NCI-H1105 treated with DMSO at 0.1 percent for 48 hours (cell line): ENCODE data around the gene HMGCS2.

Source experiments
- DNase-seq: peaks from one replicate; lab custom pipeline; 2025; lab: John Stamatoyannopoulos, UW

Gene HMGCS2

DNA sequence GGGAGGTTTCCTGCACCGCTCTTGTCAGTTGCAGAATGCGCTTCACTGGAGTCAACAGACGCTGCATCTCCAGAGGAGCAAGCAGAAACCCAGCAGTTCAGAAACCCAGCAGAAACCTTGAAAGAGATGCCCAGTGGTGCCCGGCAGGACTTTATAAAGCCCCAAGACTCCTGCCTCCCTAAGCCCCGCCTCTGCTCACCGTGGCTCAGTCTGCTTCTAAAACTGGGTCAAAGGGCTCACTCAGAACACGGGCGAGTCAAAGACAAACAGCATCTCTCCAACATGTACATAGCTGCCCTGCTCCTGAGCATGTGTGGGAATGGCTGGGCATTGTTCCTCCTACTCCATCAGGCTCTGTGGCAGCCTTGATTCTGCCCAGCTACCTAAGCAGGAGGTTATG lies at the start of gene HMGCS2:
HMGCS2 (minus strand) TSS at position 128 of the 400 bp plus-strand sequence; CDS start at position 67, 61 bp downstream.
- DNase-seq = no peak

DNA sequence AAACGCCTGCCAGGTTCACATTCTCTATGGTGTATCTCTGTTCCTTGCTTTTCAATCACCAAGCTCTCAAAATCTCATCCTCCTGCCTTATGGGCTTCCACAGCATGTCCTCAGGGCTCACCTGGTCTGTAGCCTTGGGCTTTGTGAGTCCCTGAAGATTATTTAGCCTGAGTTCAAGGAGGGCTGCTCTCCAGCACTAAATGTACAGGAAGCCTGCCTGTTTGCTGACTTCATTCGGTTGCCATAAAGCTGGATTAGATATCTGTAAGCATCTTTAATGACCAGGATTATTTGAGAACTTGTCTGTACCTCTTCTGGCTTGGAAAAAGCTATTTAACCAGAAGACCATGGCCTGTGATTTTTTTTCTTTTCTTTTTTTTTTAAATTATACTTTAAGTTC lies 49.5 kb upstream of the HMGCS2 start:
- DNase-seq = no peak

DNA sequence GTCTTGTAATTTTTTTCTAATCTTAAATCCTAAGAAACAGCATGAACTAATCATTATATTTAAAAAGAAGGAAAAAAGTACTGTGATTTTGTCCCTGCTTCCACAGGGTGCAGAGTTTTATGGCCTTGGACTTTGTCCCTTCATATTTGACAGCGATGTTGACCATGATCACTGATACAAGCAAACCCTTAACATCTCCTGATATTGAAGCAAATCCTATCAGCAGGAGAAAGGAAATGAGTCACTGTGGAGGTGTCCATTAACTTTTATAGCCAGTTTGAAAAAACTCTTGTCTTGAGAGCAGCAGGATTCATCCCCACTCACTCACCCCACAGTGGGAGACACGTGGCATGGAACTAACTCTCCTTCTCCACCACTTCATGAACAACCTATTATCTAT lies 47.7 kb upstream of the HMGCS2 start:
- no peak for DNase-seq

DNA sequence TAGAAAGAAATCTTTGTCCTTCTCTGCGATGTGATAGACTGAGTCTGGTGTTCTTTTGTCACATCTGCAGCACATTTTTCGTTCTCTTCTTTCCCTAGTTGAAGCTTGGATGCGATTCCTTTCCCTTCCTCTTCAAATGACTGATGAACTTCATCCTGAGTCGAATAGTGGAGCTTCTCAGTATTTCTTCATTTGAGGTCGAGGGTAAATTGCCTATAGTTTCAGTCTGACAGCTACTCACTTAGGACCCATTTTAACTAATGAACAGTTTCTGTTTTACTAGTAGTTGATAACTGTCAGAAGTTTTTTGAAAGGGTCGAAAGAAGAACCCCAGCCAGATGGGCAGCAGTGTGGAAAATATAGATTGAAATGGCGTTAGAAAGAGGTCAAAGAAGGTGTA lies 47.2 kb upstream of the HMGCS2 start:
- DNase-seq = no peak

DNA sequence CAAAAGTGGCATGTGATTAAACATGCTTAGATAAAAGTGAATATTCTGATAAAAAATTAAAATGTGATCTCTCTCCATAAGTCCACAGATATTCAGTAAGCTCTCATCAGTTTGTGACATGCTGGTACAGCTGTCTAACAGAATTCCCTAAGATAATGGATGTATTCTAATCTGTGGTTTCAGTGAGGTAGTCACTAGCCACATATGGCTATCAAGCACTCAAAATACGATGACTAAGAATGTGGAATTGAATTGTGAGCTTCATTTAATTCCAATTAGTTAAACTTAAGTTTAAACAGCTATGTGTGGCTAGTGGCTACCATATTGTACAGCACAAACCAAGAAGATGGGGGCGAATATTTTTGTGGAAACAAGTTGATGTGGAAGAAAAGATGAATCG lies 46.7 kb upstream of the HMGCS2 start:
- DNase-seq = no peak

DNA sequence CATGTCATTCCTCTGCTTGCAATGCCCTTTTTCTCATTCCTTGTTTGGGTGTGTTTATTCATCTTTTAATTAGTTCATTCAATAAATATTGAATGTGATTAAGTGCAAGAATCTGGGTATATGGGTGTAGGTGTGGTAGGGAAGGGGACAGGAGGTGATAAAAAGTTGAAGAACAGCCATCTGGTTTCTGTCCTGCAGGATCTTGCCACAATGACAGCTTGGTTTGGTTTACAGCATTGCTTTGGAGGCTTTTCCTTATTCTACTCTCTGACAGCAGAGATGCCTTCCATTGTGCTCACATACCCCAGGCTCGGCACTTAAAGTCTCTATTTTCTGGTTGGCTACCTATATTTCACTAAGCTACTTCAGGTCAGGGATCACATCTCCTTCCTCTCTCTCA lies 45.6 kb upstream of the HMGCS2 start:
- no peak for DNase-seq

DNA sequence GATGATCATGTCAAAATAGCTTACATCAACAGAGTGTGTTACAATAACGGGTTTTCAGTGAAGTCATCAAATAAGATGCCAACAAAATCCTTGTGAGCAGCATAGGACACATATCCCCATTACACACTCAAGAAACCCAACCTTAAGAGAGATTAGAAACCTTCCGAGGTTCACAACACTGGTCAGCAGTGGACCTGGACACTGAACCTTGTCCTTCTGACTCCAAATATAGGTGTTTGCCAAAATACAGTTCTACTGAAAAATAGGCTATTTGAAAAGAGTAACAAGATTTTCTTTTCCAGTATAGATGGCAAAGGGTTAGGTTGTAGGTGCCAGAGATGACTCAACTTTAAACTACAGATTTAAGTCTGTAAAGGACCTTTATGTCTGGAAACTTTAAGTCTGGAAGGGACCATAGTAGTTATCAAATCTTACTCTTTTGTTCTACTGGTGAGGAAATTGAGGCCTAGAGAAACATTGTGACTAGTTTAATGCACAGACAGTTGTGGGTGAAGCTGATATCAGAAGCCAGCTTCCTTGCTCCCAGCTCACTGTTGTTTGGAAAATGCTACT lies 43.4 kb upstream of the HMGCS2 start:
- no peak for DNase-seq

DNA sequence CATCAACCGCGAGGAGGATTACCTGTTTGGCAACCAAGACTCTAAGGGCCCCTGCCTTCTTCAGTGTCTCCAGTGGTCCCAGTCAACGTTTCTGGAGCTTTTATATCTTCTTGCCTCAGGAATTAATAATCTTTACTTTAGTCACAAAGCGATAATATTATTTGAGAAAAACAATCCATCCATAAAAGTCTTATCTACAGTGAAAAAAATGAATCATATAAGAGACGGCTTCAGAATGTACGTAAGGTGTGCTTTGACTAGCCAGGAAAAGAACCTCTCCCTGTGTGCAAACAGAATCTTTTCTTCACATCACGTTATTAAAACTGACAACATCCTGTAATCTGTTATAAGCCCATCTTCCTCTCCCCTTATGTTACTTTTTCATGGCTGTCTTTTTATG lies 42.7 kb upstream of the HMGCS2 start, which contains the start of gene REG4:
REG4 (minus strand) TSS at position 74 of the 400 bp plus-strand sequence. CDS start 2,691 bp downstream, outside the sequence.
- DNase-seq = no peak

DNA sequence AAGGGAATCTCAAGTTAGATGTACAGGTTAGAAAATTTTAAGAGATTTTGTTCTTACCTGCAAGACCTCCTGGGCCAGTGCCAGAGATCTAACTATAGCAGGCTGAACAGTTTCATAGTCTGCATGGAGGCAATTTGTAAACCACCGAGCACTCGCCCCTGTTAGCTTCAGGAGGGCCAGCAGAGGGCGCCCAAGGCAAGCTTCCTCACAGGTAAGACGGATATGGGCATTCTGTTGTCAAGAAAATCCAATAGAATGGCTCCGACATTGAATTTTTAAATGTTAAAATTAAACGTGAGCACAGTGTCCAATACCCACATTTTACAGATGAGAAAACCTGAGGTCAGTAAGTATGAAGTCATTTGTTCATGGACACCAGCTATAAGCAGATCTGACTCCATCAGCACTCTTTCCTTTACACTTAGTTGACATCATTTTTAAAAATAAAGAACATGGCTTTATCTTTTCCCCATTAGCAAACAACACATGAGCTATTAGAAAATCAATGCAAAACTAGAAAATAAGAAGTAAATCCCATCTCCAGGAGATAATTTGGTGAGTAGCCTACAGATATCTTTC lies 40.4 kb upstream of the HMGCS2 start:
- peak; percentile 89 for DNase-seq

DNA sequence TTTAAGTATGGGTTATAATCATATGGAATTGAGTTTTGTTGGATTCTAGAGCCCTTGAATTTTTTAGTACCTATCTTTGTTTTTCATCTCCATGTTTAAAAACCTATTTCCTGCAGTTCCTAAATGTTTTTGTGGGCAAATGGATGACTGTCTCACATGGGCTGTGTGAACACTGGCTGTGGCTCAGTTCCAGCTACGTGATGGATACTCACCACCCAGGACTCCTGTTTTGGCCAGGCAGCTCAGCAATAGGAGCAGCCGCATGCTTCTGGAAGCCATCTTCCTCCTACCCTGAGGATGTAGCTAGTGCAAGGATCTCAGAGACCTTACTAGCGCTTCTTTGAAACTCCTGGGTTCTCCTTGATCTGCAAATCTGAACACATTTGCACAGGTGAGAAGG lies 39.8 kb upstream of the HMGCS2 start:
- no peak for DNase-seq

DNA sequence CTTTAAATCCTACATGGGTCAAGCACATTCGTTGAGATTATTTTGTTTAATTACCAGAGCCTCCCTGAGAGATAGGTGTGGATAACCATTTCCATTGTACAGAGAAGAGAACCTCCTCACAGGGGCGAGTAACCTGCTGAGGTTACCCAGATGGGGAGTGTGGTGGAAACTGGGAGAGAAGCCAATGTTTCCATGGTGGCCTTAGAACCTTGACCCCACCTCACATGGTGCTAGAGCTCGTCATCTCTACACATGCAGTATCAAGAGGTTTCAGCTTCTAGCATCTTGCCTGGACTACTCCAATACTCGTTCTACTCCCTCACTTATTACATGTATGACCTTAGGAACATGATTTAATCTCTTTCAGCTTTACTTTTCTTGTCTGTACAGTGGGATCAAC lies 37.8 kb upstream of the HMGCS2 start:
- DNase-seq = no peak

DNA sequence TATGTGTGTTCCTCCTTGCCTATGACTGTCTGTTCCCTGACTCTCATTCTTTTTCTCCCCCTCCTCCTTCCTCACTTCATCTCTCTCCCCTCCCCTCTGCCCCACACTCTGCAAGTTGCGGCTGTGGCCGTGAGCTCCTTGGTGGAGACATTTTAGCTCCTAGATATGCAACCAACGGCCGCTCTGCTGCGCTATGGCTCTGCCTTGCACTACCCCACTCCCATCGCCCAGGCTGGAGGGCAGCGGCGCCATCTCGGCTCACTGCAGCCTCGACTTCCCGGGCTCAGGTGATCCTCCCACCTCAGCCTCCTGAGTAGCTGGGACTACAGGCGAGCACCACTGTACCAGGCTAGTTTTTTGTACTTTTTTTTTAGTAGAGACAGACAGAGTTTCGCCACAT lies 37.0 kb upstream of the HMGCS2 start:
- no peak for DNase-seq

DNA sequence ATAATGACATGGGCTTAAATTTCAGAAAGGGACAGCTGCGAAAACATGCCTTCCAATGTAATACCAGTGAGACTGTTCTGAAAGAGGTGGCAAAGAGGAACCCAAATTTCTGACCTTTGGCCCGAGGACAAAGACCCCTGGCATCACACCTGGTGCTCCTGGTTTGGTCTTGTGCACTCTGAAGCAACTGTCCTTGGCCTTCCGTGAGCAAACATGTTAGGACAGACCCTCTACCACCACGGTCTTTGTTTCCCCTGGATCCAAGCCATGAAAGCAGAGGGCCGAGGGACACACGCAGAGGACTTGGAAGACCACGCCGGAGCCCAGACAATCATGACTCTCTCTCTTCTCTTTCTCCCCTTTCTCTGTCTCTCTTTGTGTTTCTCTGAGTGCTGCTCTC lies 36.5 kb upstream of the HMGCS2 start:
- DNase-seq = no peak

DNA sequence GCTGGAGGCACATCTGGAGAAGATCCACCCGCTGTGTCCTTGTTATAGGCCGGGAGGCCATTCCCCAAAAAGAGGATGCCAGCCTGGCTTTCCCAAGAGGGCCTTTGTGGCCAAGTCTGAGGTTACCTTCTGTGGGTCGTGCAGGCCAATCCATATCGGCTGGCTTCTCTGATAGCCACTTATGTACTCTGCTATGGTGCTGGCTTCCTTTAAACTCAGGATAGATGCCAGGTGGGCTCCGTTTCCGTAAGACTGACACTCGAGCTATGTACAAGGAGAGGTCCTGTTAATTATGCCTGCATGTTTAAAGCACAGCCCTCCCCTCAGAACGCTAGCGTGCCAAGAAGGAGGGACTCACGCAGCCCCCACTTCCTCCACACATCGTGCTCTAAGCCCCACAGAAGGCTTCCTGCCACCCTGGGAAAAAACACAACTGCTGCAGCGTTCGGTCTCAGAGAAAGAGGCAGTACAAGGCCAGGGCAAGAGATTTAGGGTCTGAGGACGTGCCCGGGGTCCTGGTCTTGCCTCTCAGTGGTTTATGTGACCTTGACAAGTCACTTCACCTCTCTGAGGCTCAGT lies 31.0 kb upstream of the HMGCS2 start:
- no peak for DNase-seq

DNA sequence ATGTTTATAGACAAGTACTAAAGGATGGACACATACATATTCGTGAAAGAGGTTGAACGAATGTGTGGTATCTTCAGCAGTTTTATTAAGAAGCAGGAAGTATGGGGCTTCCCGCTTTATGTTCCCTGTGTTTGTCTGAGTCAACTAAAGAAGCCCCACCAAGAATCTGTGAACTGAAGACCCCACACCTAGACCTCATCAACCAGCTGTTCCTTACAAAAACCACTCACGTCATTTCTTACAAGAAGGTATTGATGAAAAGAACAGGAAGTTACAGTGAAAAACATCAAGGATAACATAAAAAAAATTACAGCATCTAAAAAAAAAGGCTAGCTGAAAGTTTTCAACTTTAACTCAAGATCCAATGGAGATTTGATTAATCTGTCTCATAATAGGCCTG lies 30.3 kb upstream of the HMGCS2 start:
- no peak for DNase-seq

DNA sequence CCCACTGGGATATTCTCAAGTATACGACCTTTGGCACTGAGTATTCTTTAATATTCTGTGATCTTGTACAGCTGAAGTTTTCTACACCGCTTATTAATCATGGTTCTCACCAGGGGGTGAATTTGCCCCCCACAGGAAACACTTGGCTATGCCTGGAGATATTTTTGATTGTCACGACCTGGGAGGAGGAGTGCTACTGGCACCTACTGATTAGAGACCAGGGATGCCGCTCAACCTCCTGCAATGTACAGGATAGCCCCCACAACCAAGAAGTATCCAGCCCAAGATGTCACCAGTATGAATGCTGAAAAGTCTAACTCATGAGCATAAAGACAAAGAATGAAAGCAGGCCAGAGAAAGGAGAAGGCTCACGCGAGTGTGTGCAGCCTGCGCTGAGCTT lies 28.9 kb upstream of the HMGCS2 start:
- no peak for DNase-seq

DNA sequence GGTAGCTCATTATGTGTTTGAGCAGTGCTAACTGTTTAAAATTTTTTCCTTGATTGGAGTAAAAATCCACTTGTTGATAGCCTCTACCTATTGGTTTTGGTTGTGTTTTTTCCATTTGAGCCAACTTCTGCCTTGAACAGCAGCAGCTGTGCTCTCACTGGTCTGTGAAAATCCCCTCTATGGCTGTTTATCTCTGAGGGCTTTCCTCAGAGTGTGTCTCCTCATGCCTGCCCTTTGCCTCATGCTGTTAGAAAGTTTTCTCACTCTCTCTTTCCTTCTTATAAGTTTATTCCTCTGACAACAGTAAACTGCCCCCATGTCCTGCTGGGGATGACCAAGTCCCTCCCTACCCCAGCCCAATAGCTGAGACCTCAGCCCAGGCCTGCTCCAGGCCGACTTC lies 28.5 kb upstream of the HMGCS2 start:
- DNase-seq = no peak

DNA sequence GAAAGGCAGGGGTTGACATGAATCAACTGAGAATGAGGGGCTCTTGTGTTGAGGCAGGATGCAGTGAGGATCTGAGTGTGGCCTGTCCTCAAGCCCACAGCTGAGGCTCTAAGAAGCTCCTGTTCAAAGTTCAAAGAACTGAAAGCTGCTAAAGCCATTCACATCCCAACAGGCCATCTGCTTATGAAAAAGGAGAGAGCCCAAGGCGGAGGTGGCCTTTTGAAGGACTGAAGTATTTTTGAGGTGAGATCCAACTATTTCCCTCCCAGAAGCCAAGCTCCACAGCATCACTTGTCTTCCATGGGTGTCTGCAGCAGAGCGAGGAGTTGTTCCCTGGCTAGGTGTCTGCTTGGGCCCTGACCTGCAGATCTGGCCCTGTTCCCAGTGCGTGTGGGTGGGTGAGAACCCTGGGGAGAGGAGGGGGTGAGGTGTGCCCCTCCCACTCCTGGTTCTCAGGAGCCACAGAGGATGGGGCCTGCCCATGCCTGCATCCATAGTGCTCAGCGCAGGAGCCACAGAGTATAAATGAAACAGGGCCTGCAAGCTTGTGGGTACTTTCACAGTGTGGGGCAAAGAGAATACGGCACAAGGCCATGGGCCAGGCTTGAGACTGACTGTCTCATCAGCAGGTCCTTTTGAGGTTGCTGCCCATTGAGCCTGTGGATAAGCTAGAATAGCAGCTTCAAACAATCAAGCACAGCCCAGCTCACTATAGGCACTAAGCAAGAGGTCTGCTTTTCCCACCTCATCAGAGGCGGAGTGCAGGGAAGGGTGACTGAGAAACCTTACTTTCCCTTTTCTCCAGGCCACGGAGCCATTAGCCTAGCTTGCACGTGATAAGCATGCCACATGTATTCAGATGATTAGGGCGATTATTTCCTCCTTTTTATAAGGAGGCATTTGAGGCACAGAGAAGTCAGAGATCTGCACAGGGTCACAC lies 26.8 kb upstream of the HMGCS2 start:
- peak; percentile 48 for DNase-seq

DNA sequence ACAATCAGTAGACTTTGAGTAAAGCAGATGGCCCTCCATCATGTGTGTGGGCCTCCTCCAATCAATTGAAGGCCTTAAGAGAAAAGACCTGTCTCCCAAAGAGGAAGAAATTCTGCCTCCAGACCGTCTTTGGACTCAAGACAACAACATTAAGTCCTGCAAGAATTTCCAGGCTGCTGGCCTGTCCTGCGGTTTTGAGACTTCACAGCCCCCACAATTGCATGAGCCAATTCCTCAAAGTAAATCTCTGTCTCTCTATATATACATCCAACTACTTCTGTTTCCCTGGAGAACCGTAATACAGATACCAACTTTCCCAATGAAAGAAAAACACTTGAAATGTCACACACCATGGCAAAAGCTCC lies 26.2 kb upstream of the HMGCS2 start:
- no peak for DNase-seq

DNA sequence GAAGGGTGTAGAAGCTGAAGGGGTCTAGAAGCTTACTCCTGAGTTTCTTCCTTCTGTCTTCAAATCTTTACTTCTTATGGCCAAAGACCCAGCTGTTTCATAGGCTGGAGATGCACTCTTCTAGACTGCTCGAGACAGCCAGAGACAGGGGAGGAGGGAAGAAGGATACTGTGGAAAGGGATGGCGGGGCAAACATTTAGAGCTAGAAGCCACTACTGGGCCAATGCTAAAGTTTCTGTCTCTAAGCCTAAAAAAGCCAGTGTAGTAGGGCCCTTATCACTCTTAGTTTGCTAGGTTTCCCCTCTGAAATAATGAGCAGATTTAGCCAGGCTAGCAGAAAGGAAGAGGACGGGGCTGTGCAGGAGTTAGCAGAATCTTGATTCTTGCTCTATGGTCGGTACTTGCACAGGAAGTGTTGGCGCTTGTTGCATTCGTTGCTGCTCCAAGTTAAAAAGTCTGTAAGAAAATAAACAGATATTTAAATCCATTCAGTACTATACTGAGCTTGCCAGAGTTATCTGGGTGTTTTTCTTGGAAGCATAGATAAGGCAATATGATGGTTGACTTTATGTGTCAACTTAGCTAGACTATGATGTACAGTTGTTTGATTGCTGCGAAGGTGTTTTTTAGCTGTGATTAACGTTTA lies 25.6 kb upstream of the HMGCS2 start:
- DNase-seq = no peak

DNA sequence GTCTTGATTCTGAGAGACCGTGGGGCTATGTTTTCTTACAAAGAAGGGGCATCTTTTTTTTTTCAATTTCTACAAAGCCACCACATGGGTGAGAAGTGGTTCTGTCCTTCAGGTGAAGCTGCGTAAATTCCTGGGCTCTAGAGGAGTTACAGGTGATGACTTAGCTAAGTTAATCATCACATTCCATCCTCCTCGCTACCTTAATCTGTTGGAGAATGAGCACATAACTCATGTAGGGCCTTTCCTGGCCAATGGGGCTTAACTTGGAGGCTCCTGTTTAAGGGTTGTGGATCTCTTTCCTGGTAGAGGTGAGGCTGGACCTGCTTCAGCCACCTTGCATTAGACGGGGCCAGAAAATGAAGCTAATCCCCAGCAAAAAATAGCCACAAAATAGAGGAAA lies 22.7 kb upstream of the HMGCS2 start:
- DNase-seq = no peak

DNA sequence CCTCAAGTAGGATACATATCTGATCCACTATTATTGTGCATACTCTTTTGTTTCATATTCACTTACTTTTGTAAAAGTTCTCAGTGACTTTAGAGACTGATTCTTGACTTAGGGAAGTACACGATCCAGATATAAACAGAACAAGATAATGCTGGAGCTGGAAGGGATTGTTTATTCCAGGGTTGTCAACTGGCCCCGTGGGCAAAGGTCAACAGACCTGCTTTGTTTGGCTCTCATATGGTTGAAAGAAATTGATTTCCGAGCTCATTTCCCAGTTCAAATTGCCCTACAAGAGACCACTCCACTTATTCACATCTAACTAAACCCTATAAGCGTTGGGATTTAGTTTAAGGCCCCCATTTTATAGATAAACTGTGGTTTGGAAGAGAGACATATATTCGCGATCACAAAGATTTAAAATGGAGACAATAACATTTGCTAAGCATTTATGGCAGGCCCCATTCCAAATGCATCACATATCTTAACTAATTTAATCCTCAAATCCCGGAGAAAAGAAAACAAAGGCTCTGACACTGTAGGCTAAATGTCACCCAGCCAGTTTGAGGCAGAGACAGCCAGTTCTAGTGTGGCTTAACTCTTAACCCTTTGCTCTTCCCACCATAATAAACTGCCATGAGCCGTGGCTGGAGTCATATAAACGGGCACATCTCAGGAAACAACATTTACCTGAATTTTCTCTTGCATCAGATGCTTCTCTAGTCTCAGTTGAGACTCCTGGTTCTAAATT lies 21.9 kb upstream of the HMGCS2 start:
- no peak for DNase-seq
